Coronary artery (tissue), 2 donors: ENCODE measurements around the gene PRKAG3.

ENCODE experiments used
- DNase-seq: peaks from one replicate; pipeline ENCODE4 v3.0.0-alpha.2; 2017; ENCODE audit warnings: low spot score
- H3K27ac ChIP-seq, 2 donors: fragments of 200-600 bp; sonication (generic); one replicate each; pipeline ENCODE4 v1.5.1; 2016 to 2019
- H3K4me3 ChIP-seq: fragments of 200-600 bp; sonication (generic); 2 replicates; pipeline ENCODE4 v1.5.1; 2016; ENCODE audit warnings: mild to moderate bottlenecking, moderate library complexity
- TF ChIP-seq, protein P1 (sequence below): fragments of 200-600 bp; sonication (generic); IDR thresholded peaks from one replicate; pipeline ENCODE4 v1.5.1; 2019; ENCODE audit warnings: antibody characterized with exemption

The PRKAG3 gene

DNA sequence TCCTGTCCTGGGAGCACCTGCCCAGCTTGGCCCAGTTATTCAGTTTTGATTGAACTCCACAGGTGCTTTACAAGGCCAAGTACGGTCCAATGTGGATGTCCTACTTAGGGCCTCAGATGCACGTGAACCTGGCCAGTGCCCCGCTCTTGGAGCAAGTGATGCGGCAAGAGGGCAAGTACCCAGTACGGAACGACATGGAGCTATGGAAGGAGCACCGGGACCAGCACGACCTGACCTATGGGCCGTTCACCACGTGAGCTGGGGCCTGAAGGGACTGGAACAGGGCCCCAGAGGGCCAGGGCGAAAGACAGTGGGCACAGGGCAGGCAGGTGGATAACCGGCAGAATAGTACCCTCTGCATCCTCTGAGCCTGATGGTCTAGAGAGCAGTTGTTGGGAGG, 22.1 kb downstream of the PRKAG3 start:
- H3K4me3 ChIP-seq, result no peak overlapping the region
- DNase-seq, result no peak
- TF ChIP-seq, protein P1, sequence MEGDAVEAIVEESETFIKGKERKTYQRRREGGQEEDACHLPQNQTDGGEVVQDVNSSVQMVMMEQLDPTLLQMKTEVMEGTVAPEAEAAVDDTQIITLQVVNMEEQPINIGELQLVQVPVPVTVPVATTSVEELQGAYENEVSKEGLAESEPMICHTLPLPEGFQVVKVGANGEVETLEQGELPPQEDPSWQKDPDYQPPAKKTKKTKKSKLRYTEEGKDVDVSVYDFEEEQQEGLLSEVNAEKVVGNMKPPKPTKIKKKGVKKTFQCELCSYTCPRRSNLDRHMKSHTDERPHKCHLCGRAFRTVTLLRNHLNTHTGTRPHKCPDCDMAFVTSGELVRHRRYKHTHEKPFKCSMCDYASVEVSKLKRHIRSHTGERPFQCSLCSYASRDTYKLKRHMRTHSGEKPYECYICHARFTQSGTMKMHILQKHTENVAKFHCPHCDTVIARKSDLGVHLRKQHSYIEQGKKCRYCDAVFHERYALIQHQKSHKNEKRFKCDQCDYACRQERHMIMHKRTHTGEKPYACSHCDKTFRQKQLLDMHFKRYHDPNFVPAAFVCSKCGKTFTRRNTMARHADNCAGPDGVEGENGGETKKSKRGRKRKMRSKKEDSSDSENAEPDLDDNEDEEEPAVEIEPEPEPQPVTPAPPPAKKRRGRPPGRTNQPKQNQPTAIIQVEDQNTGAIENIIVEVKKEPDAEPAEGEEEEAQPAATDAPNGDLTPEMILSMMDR, result no peak
- H3K27ac ChIP-seq, result no peak overlapping the region

- TF ChIP-seq, protein P1, result no peak
- Histone ChIP-seq H3K4me3 (no peak overlapping the region), H3K27ac (peak overlapping the region; percentile 80 to 87)
- DNase-seq, result no peak
Observed at GRCh38 chr2:218807626-218808025, 24.0 kb downstream of the PRKAG3 start.

- peak overlapping the region; percentile 80 to 87 for H3K27ac ChIP-seq
- TF ChIP-seq, protein P1, result no peak
- DNase-seq, result peak; percentile 93
- H3K4me3 ChIP-seq, result peak overlapping the region; percentile 11
Observed at GRCh38 chr2:218806346-218806978, 25.1 kb downstream of the PRKAG3 start.

DNA sequence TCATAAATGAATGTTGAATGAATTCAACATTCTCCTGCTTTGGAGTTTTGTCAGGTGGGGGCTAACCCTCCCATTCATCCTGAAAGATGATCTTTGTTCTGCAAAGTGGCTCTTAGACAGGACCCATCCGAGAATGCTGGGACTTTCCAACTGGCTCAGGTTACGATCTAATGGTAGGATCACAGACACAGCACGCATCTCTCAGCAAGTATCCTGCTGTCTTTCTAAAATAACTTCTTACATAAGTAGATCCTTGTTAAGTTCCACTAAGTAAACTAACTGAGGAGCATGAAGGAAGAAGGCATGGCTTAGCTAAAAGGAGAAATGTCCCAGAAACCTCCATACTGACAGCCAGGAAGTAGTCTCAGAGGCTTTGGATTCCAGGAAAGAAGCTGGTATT, 26.0 kb downstream of the PRKAG3 start:
- TF ChIP-seq, protein P1, result no peak

GRCh38 chr2:218804817-218805216, 26.8 kb downstream of the PRKAG3 start:
- no peak overlapping the region for H3K4me3 ChIP-seq
- TF ChIP-seq, protein P1, result no peak
- no peak for DNase-seq
- no peak overlapping the region for H3K27ac ChIP-seq

More for the DNA sequence above, 26.0 kb downstream of the PRKAG3 start:
- DNase-seq, result no peak
- Histone ChIP-seq H3K4me3 (no peak overlapping the region), H3K27ac (peak overlapping the region; percentile 80 to 87)

DNA sequence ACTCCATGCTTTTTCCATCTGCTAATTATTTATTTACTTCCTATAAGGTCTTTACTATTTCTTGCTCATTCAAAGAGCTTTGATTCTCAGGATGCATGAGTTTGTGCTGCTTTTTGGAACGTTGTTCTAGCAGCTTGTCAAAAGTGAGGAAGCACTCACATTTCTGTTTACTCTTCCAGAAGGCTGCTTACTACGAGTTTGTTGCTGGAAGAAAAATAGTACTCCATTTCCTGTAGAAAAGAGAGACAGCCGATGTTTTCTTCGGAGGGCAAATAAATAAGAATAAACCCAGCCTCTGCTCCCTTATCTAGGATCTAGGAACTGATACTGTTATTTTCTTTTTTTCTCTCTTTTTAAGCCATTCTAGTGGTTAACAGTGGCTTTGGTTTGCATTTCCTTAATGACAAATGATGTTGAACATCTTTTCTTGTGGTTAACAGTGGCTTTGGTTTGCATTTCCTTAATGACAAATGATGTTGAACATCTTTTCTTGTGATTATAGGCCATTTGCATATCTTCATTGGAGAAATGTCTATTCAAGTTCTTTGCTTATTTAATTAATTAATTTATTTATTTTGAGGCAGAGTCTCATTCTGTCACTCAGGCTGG, 29.1 kb downstream of the PRKAG3 start:
- no peak for DNase-seq
- TF ChIP-seq, protein P1, result no peak
- H3K4me3 ChIP-seq, result no peak overlapping the region
- peak overlapping the region in 1 of 2 donors; percentile 9 for H3K27ac ChIP-seq

GRCh38 chr2:218799990-218800389, 31.6 kb downstream of the PRKAG3 start:
- TF ChIP-seq, protein P1, result no peak
- no peak for DNase-seq
- no peak overlapping the region for H3K27ac ChIP-seq

More at GRCh38 chr2:218799990-218800389, 31.6 kb downstream of the PRKAG3 start:
- H3K4me3 ChIP-seq, result no peak overlapping the region
